Right lobe of liver (tissue), 4 donors: Measurements from ENCODE around the gene TRRAP.

Experiments used
- POLR2A ChIP-seq: fragments of 450-650 bp; IDR thresholded peaks from one replicate; pipeline ENCODE4 v1.6.1; 2017; ENCODE audit warnings: antibody characterized with exemption, mild to moderate bottlenecking
- TF ChIP-seq, protein P1 (sequence below), 4 donors: fragments of 200-600 bp in 3 of 4; fragments of 450-650 bp in 1 of 4; IDR thresholded peaks; one replicate each; pipeline versions ENCODE4 v1.5.1 to v1.8.0; 2016 to 2022; ENCODE audit warnings: antibody characterized with exemption in 4 of 4, mild to moderate bottlenecking in 2 of 4
- donor health status: DM: no; HTN: no; CAD: no.
- donor health status: DM: no; HTN: no; CAD: no.
- donor health status: DM: no; HTN: yes; CAD: no.

DNA sequence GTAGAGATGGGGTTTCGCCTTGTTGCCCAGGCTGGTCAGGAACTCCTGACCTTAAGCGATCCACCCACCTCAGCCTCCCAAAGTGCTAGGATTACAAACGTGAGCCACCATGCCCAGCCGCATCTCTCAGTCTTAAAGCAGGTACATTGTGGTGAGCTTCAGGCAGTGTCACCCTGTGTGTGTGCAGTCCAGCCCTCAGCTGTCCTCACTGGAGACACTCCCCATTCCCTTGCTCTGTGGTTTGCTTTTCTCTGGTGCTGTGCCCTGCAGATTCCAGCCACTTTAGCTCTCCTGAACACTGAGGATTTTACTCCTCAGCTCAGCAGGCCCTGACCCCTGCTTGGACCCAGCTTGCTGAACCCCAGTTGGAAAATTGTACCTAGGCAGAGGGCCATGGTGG, 6.1 kb downstream of the TRRAP start:
- TF ChIP-seq, protein P1, sequence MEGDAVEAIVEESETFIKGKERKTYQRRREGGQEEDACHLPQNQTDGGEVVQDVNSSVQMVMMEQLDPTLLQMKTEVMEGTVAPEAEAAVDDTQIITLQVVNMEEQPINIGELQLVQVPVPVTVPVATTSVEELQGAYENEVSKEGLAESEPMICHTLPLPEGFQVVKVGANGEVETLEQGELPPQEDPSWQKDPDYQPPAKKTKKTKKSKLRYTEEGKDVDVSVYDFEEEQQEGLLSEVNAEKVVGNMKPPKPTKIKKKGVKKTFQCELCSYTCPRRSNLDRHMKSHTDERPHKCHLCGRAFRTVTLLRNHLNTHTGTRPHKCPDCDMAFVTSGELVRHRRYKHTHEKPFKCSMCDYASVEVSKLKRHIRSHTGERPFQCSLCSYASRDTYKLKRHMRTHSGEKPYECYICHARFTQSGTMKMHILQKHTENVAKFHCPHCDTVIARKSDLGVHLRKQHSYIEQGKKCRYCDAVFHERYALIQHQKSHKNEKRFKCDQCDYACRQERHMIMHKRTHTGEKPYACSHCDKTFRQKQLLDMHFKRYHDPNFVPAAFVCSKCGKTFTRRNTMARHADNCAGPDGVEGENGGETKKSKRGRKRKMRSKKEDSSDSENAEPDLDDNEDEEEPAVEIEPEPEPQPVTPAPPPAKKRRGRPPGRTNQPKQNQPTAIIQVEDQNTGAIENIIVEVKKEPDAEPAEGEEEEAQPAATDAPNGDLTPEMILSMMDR (IDR thresholded peaks at IDR 0.05), result no peak
- TF ChIP-seq POLR2A, result no peak
